K562 (cell line): ENCODE results near the gene QRFP. TPM values are rescaled to one million over a fixed set of nuclear protein-coding genes. Genes with fewer than 3 reads are reported as not detected.

ENCODE experiments used
- ATAC-seq: fragments of 200-7000 bp; cut with Tn5 transposase; 3 replicates; pipeline ENCODE4 v1.9.1; 2020; ENCODE audit warnings: moderate library complexity
- BruUV-seq: library from RNA; stranded (reverse); fragments of 400-500 nt; replicated peaks from 2 replicates; lab custom pipeline; 2021; lab: Mats Ljungman, UMichigan
- CTCF ChIA-PET: fragments of 300-600 bp; formaldehyde crosslinking; extraction: SDS; loops from one replicate; lab custom pipeline; 2021; ENCODE audit warnings: low intra/inter-chr PET ratio; lab: Yijun Ruan, JAX
- POLR2A ChIA-PET: fragments of 300-600, 350-650 bp; sonication (Branson Sonifier 250); formaldehyde crosslinking; extraction: SDS; loops from one replicate; lab custom pipeline; 2021; ENCODE audit warnings: antibody characterized with exemption, inconsistent platforms; lab: Yijun Ruan, JAX
- DNase-seq, 4 experiments: peaks; one replicate each; pipeline versions ENCODE4 v3.0.0 to v3.0.0-alpha.2; 2011 to 2018; ENCODE audit warnings: low spot score in 3 of 4, mixed read lengths in 3 of 4; ENCODE audit errors: extremely low read depth in 1 of 4
- FAIRE-seq: peaks from 2 replicates; lab custom pipeline; 2011; peaks lifted over from hg19 to GRCh38; lab: Jason Lieb, UNC
- H2AFZ ChIP-seq: 2 replicates; pipeline ENCODE4 v1.6.0; 2011; ENCODE audit warnings: low read depth, low read length, control low read depth, inconsistent platforms
- H3K27ac ChIP-seq: fragments of 200-600 bp; 3 replicates; pipeline ENCODE4 v1.8.0; 2011; ENCODE audit warnings: low read depth, mild to moderate bottlenecking, control low read depth, inconsistent platforms, low read length, moderate library complexity, mixed read lengths; ENCODE audit errors: extremely low read depth
- H3K27me3 ChIP-seq, 2 experiments: fragments of 300-600 bp in 1 of 2; 2 replicates in 1 of 2; 3 replicates in 1 of 2; pipeline versions ENCODE4 v1.6.0 to v1.8.0; 2011; ENCODE audit warnings: inconsistent platforms in 2 of 2, low read length in 2 of 2, mild to moderate bottlenecking in 1 of 2, mixed read lengths in 1 of 2, moderate library complexity in 1 of 2; ENCODE audit not compliant: control insufficient read depth in 2 of 2, insufficient read depth in 2 of 2
- H3K36me3 ChIP-seq: fragments of 300-600 bp; 3 replicates; pipeline ENCODE4 v1.8.0; 2011; ENCODE audit warnings: mild to moderate bottlenecking, low read length, inconsistent platforms; ENCODE audit not compliant: control insufficient read depth, insufficient read depth
- H3K4me1 ChIP-seq, 2 experiments: fragments of 200-600 bp in 1 of 2; replicated peaks in 1 of 2; 2 replicates in 1 of 2; 3 replicates in 1 of 2; pipeline versions ENCODE4 v1.5.1 to v1.8.0; 2011; ENCODE audit warnings: inconsistent platforms in 2 of 2, low read length in 2 of 2, mild to moderate bottlenecking in 1 of 2, mixed read lengths in 1 of 2, moderate library complexity in 1 of 2; ENCODE audit not compliant: control insufficient read depth in 2 of 2, insufficient read depth in 2 of 2
- H3K4me2 ChIP-seq: 2 replicates; pipeline ENCODE4 v1.6.1; 2011; ENCODE audit warnings: low read length, control low read depth, inconsistent platforms, mixed read lengths; ENCODE audit not compliant: insufficient read depth
- H3K4me3 ChIP-seq: fragments of 200-600 bp; sonication (generic), shearing (Covaris generic); 2 replicates; pipeline ENCODE4 v1.5.1; 2016; ENCODE audit warnings: control low read depth, inconsistent platforms
- H3K79me2 ChIP-seq: fragments of 200-600 bp; 3 replicates; pipeline ENCODE4 v1.8.0; 2011; ENCODE audit warnings: low read length, inconsistent platforms; ENCODE audit not compliant: control insufficient read depth, insufficient read depth
- H3K9ac ChIP-seq, 2 experiments: 2 replicates each; pipeline versions ENCODE4 v1.6.0 to v1.6.1; 2011; ENCODE audit warnings: low read depth in 2 of 2, low read length in 2 of 2, control low read depth in 1 of 2, inconsistent platforms in 1 of 2, mild to moderate bottlenecking in 1 of 2, mixed read lengths in 1 of 2; ENCODE audit not compliant: insufficient read depth in 1 of 2
- H3K9me1 ChIP-seq: one replicate; pipeline ENCODE4 v1.6.0; 2011; ENCODE audit warnings: inconsistent platforms, mild to moderate bottlenecking, low read length, moderate library complexity; ENCODE audit not compliant: control insufficient read depth, insufficient read depth
- H3K9me3 ChIP-seq: replicated peaks from 2 replicates; pipeline ENCODE4 v1.5.1; 2011; ENCODE audit warnings: low read depth, low read length, inconsistent platforms; ENCODE audit not compliant: control insufficient read depth, insufficient read depth
- H4K20me1 ChIP-seq: replicated peaks from 2 replicates; pipeline ENCODE4 v1.6.1; 2011; ENCODE audit warnings: low read length, inconsistent platforms, mixed read lengths; ENCODE audit not compliant: control insufficient read depth, insufficient read depth
- ZNF3 ChIP-seq: fragments of 250-450 bp; sonication (Bioruptor Pico); IDR thresholded peaks from 2 replicates; pipeline ENCODE4 v1.5.0; 2021; ENCODE audit warnings: mild to moderate bottlenecking, moderate library complexity
- WGBS: fragments of 100-300 bp; shearing (Covaris generic); methylation state at CpG from one replicate; pipeline ENCODE4 v1.1.6; 2016; ENCODE audit warnings: low coverage, mixed read lengths; ENCODE audit not compliant: insufficient coverage; ENCODE audit errors: missing lambda C conversion rate; 5-methylcytosine and 5-hydroxymethylcytosine counted together
- in situ Hi-C: fragments of 300-500 bp; cut with MboI; formaldehyde crosslinking; loops from 4 replicates; pipeline ENCODE4 v1.15.0; 2018; ENCODE audit warnings: inconsistent platforms, mixed read lengths
- intact Hi-C: fragments of 100-400 bp; cut with micrococcal nuclease; formaldehyde crosslinking; loops from 2 replicates; pipeline ENCODE4 v1.14.2; 2022
- polyA plus RNA-seq, 8 experiments: library from polyadenylated mRNA; depleted of rRNA in 4 of 8; stranded (reverse) in 5 of 8; unstranded in 3 of 8; fragments of >200 nt; fragmentation: Nextera tagmentation in 2 of 8; fragmentation: Illumina TruSeq in 1 of 8; extraction: Ambion mirVana in 2 of 8; extraction: Trizol in 1 of 8; gene quantifications; 2 replicates each; pipeline versions ENCODE4 v1.2.1 to v1.2.3, GENCODE V29; 2011 to 2014; ENCODE audit warnings: inconsistent platforms in 1 of 8, missing spikeins in 1 of 8
- total RNA-seq, 7 experiments: library from RNA; depleted of rRNA in 6 of 7; stranded (reverse); fragments of >200 nt in 6 of 7; fragmentation: Illumina TruSeq in 2 of 7; extraction: Trizol in 2 of 7; gene quantifications; 2 replicates each; pipeline versions ENCODE4 v1.2.1 to v1.2.3, GENCODE V29; 2011 to 2021; ENCODE audit warnings: low replicate concordance in 1 of 7
- TF ChIP-seq, protein P1 (sequence below): sonication (generic); formaldehyde crosslinking; IDR thresholded peaks from 2 replicates; pipeline ENCODE4 v1.8.1; 2023; ENCODE audit warnings: mild to moderate bottlenecking, missing genetic modification reagents

QRFP gene
- total and polyA plus RNA-seq, 9 of the 15 experiments (the other 6 are each of a cell fraction or from before 2014, with no cell fraction given): not detected

GRCh38 chr9:130862747-130863146 lies 33.9 kb downstream of the QRFP start:
- H3K9me3 ChIP-seq: no peaks in the 10 kb centered on the region
- H3K9me1 ChIP-seq: peaks cover 13% of the 10 kb centered on the region
- in situ Hi-C loops (loop anchor here (5.0 to 10.0 kb wide), 3 partner anchors 90 to 408 kb away; no protein-coding TSS in a partner anchor), intact Hi-C loops (loop anchor here (1.0 to 5.0 kb wide), 4 partner anchors 91 to 400 kb away; no protein-coding TSS in a partner anchor)
- H3K27me3 ChIP-seq: no peaks in the 10 kb centered on the region
- no peak overlapping the region for H3K27ac ChIP-seq
- ATAC-seq (no peak), FAIRE-seq (no peak), DNase-seq (peak in 2 of 4 experiments; percentile 57 to 61)
- H3K4me3 ChIP-seq: no peak overlapping the region
- peaks cover 10% of the 10 kb centered on the region in 2 experiments; a peak in 4 of 5 replicates for H3K4me1 ChIP-seq
- BruUV-seq: no TSS peak
- peak overlapping the region in 1 of 2 experiments; percentile 21; a peak in 2 of 4 replicates for H3K9ac ChIP-seq
- peaks cover 54% of the 10 kb centered on the region for H4K20me1 ChIP-seq
- H3K4me2 ChIP-seq: no peak overlapping the region
- 86% methylated on average over 23 of the region's 23 CpGs for WGBS
- ChIA-PET POLR2A (interaction anchor here (0.6 to 15.4 kb wide), 20 partner anchors 8 to 385 kb away, joined by 3 to 220 read pairs (median 6); no protein-coding TSS in a partner anchor), CTCF (interaction anchor here (0.8 to 15.1 kb wide), 12 partner anchors 10 to 184 kb away, joined by 3 to 636 read pairs (median 6); partner anchors contain the start of gene FIBCD1)
- TF ChIP-seq ZNF3 (CRISPR knock-in tag): no peak
- TF ChIP-seq, protein P1, sequence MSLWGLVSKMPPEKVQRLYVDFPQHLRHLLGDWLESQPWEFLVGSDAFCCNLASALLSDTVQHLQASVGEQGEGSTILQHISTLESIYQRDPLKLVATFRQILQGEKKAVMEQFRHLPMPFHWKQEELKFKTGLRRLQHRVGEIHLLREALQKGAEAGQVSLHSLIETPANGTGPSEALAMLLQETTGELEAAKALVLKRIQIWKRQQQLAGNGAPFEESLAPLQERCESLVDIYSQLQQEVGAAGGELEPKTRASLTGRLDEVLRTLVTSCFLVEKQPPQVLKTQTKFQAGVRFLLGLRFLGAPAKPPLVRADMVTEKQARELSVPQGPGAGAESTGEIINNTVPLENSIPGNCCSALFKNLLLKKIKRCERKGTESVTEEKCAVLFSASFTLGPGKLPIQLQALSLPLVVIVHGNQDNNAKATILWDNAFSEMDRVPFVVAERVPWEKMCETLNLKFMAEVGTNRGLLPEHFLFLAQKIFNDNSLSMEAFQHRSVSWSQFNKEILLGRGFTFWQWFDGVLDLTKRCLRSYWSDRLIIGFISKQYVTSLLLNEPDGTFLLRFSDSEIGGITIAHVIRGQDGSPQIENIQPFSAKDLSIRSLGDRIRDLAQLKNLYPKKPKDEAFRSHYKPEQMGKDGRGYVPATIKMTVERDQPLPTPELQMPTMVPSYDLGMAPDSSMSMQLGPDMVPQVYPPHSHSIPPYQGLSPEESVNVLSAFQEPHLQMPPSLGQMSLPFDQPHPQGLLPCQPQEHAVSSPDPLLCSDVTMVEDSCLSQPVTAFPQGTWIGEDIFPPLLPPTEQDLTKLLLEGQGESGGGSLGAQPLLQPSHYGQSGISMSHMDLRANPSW: peak; percentile 25; the same call in 1 of the 2 replicates
- H2AFZ ChIP-seq: no peak overlapping the region
- peaks cover 46% of the 10 kb centered on the region; the same call in 2 of the 3 replicates for H3K36me3 ChIP-seq
- H3K79me2 ChIP-seq: no peaks in the 10 kb centered on the region
